Hepatocyte (in vitro differentiated cells): ENCODE measurements around the gene ING3. TPM values are rescaled to one million over a fixed set of nuclear protein-coding genes. Genes with fewer than 3 reads are reported as not detected.

Source experiments
- DNase-seq: peaks from one replicate; pipeline ENCODE4 v3.0.0-alpha.2; 2016; ENCODE audit warnings: low spot score
- H2AFZ ChIP-seq: fragments of 200-600 bp; sonication (generic); 2 replicates; pipeline ENCODE4 v1.6.0; 2016; ENCODE audit warnings: antibody characterized with exemption, mild to moderate bottlenecking
- H3K27ac ChIP-seq: fragments of 200-600 bp; sonication (generic); 2 replicates; pipeline ENCODE4 v1.5.1; 2016; ENCODE audit warnings: mild to moderate bottlenecking
- H3K27me3 ChIP-seq: fragments of 200-600 bp; sonication (generic); 2 replicates; pipeline ENCODE4 v1.6.1; 2016
- H3K36me3 ChIP-seq: fragments of 200-600 bp; sonication (generic); replicated peaks from 2 replicates; pipeline ENCODE4 v1.5.1; 2016; ENCODE audit warnings: low read depth; ENCODE audit not compliant: insufficient read depth
- H3K4me1 ChIP-seq: fragments of 200-600 bp; sonication (generic); 2 replicates; pipeline ENCODE4 v1.5.1; 2016; ENCODE audit warnings: mild to moderate bottlenecking, moderate library complexity; ENCODE audit not compliant: insufficient read depth
- H3K4me2 ChIP-seq: fragments of 200-600 bp; sonication (generic); 2 replicates; pipeline ENCODE4 v1.6.0; 2016
- H3K4me3 ChIP-seq: fragments of 200-600 bp; sonication (generic); 2 replicates; pipeline ENCODE4 v1.5.1; 2016; ENCODE audit warnings: mild to moderate bottlenecking
- H3K79me2 ChIP-seq: fragments of 200-600 bp; sonication (generic); 2 replicates; pipeline ENCODE4 v1.6.0; 2017; ENCODE audit warnings: mild to moderate bottlenecking
- H3K9me2 ChIP-seq: fragments of 200-600 bp; sonication (generic); replicated peaks from 2 replicates; pipeline ENCODE4 v1.6.0; 2017; ENCODE audit warnings: mild to moderate bottlenecking; ENCODE audit not compliant: insufficient read depth
- H3K9me3 ChIP-seq: fragments of 200-600 bp; sonication (generic); 2 replicates; pipeline ENCODE4 v1.5.1; 2016; ENCODE audit warnings: low read depth, mild to moderate bottlenecking
- H4K20me1 ChIP-seq: fragments of 200-600 bp; sonication (generic); 2 replicates; pipeline ENCODE4 v1.6.0; 2016; ENCODE audit warnings: mild to moderate bottlenecking; ENCODE audit not compliant: insufficient read depth, poor library complexity, severe bottlenecking
- CTCF ChIP-seq: fragments of 200-600 bp; sonication (generic); IDR thresholded peaks from 2 replicates; pipeline ENCODE4 v1.5.1; 2016; ENCODE audit warnings: antibody characterized with exemption, mild to moderate bottlenecking; ENCODE audit not compliant: poor library complexity
- EZH2 ChIP-seq: fragments of 200-600 bp; sonication (generic); IDR thresholded peaks from 2 replicates; pipeline ENCODE4 v1.6.1; 2016; ENCODE audit warnings: antibody characterized with exemption, mild to moderate bottlenecking, borderline replicate concordance
- EZH2phosphoT487 ChIP-seq: fragments of 200-600 bp; sonication (generic); IDR thresholded peaks from one replicate; pipeline ENCODE4 v1.6.1; 2018; ENCODE audit warnings: antibody characterized with exemption, mild to moderate bottlenecking, low read depth, moderate library complexity; ENCODE audit not compliant: unreplicated experiment, severe bottlenecking
- WGBS: methylation state at CpG from one replicate; pipeline ENCODE4 v1.1.6; 2016; ENCODE audit warnings: low lambda C conversion rate; ENCODE audit errors: missing lambda C conversion rate; 5-methylcytosine and 5-hydroxymethylcytosine counted together
- polyA plus RNA-seq: library from polyadenylated mRNA; unstranded; fragments of >200 nt; fragmentation: Nextera tagmentation; extraction: Ambion mirVana; gene quantifications from 2 replicates; pipeline ENCODE4 v1.2.1, GENCODE V29; 2016
- total RNA-seq: library from RNA; depleted of rRNA; stranded (reverse); fragments of >200 nt; gene quantifications from 2 replicates; pipeline ENCODE4 v1.2.3, GENCODE V29; 2014

The ING3 gene
- total and polyA plus RNA-seq, 2 experiments from 2014 or later = 14.1 to 29.6 TPM

GRCh38 chr7:120955577-120956149, 5.1 kb downstream of the ING3 start:
- Histone ChIP-seq H3K4me2 (no peak overlapping the region), H3K9me2 (no peaks in the 10 kb centered on the region), H3K4me1 (peaks cover 13% of the 10 kb centered on the region), H3K27me3 (no peaks in the 10 kb centered on the region), H3K9me3 (no peaks in the 10 kb centered on the region), H3K79me2 (peaks cover 32% of the 10 kb centered on the region), H3K4me3 (no peak overlapping the region), H2AFZ (no peak overlapping the region), H3K36me3 (peaks cover 4% of the 10 kb centered on the region), H4K20me1 (peaks cover 22% of the 10 kb centered on the region), H3K27ac (no peak overlapping the region)
- no peak for DNase-seq
- TF ChIP-seq EZH2phosphoT487 (no peak), EZH2 (no peak), CTCF (no peak)
- WGBS = over 99% methylated on average over 3 of the region's 3 CpGs

GRCh38 chr7:120959929-120960484, 9.4 kb downstream of the ING3 start:
- no peaks in the 10 kb centered on the region for H3K27me3 ChIP-seq
- no peak overlapping the region for H3K4me2 ChIP-seq
- no peak for DNase-seq
- H3K9me2 ChIP-seq = no peaks in the 10 kb centered on the region
- TF ChIP-seq CTCF (no peak), EZH2phosphoT487 (no peak), EZH2 (no peak)
- peaks cover 4% of the 10 kb centered on the region for H3K36me3 ChIP-seq
- 97% methylated on average over 8 of the region's 8 CpGs for WGBS
- H3K4me1 ChIP-seq = no peaks in the 10 kb centered on the region
- H3K27ac ChIP-seq = no peak overlapping the region
- H2AFZ ChIP-seq = no peak overlapping the region
- H3K9me3 ChIP-seq = no peaks in the 10 kb centered on the region
- no peak overlapping the region for H3K4me3 ChIP-seq
- no peaks in the 10 kb centered on the region for H4K20me1 ChIP-seq
- peaks cover 6% of the 10 kb centered on the region for H3K79me2 ChIP-seq

- 58% methylated on average over 1 of the region's 1 CpG for WGBS
- DNase-seq = no peak
- H3K4me3 ChIP-seq = no peak overlapping the region
These were observed 10.1 kb downstream of the ING3 start for GRCh38 chr7:120960714-120961113.

More at GRCh38 chr7:120960714-120961113, 10.1 kb downstream of the ING3 start:
- Histone ChIP-seq H3K4me2 (no peak overlapping the region), H3K9me2 (no peaks in the 10 kb centered on the region), H3K4me1 (no peaks in the 10 kb centered on the region), H3K27ac (no peak overlapping the region), H3K79me2 (peaks cover 6% of the 10 kb centered on the region), H3K36me3 (no peaks in the 10 kb centered on the region), H4K20me1 (no peaks in the 10 kb centered on the region), H3K27me3 (no peaks in the 10 kb centered on the region), H2AFZ (no peak overlapping the region), H3K9me3 (no peaks in the 10 kb centered on the region)
- TF ChIP-seq EZH2phosphoT487 = no peak
- no peak for TF ChIP-seq CTCF
- TF ChIP-seq EZH2 = no peak
